GM19455 (cell line): ENCODE results near the gene PIK3IP1.

Source experiments
- ATAC-seq: cut with Tn5 transposase; IDR thresholded peaks from one replicate; pipeline ENCODE4 v1.9.1; 2021; ENCODE audit not compliant: unreplicated experiment

Gene PIK3IP1

GRCh38 chr22:31279821-31280505 is 12.3 kb downstream of the PIK3IP1 start:
- no peak for ATAC-seq

GRCh38 chr22:31279327-31279669 is 13.0 kb downstream of the PIK3IP1 start:
- no peak for ATAC-seq

DNA sequence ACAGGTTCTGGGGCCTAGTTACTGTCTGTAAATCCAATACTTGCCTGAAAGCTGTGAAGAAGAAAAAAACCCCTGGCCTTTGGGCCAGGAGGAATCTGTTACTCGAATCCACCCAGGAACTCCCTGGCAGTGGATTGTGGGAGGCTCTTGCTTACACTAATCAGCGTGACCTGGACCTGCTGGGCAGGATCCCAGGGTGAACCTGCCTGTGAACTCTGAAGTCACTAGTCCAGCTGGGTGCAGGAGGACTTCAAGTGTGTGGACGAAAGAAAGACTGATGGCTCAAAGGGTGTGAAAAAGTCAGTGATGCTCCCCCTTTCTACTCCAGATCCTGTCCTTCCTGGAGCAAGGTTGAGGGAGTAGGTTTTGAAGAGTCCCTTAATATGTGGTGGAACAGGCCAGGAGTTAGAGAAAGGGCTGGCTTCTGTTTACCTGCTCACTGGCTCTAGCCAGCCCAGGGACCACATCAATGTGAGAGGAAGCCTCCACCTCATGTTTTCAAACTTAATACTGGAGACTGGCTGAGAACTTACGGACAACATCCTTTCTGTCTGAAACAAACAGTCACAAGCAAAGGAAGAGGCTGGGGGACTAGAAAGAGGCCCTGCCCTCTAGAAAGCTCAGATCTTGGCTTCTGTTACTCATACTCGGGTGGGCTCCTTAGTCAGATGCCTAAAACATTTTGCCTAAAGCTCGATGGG is 13.5 kb downstream of the PIK3IP1 start:
- no peak for ATAC-seq

GRCh38 chr22:31278151-31278621 is 14.1 kb downstream of the PIK3IP1 start:
- no peak for ATAC-seq

DNA sequence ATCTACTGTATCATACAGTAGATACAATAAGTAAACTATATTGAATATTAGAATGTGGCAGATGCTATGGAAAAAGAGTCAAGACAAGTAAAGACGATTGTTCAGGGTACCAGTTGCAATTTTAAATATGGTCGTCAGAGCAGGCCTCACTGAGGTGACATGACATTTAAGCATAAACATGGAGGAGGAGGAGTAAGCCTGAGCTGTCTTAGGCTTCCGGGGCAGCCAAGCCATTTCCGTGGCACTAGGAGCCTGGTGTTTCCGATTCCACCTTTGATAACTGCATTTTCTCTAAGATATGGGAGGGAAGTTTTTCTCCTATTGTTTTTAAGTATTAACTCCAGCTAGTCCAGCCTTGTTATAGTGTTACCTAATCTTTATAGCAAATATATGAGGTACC is 14.5 kb downstream of the PIK3IP1 start:
- ATAC-seq: no peak

DNA sequence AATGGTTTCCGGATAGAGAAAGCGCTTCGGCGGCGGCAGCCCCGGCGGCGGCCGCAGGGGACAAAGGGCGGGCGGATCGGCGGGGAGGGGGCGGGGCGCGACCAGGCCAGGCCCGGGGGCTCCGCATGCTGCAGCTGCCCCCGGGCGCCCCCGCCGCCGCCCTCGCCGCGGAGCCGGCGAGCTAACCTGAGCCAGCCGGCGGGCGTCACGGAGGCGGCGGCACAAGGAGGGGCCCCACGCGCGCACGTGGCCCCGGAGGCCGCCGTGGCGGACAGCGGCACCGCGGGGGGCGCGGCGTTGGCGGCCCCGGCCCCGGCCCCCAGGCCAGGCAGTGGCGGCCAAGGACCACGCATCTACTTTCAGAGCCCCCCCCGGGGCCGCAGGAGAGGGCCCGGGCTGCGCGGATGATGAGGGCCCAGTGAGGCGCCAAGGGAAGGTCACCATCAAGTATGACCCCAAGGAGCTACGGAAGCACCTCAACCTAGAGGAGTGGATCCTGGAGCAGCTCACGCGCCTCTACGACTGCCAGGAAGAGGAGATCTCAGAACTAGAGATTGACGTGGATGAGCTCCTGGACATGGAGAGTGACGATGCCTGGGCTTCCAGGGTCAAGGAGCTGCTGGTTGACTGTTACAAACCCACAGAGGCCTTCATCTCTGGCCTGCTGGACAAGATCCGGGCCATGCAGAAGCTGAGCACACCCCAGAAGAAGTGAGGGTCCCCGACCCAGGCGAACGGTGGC is 15.7 kb downstream of the PIK3IP1 start:
- ATAC-seq: no peak

GRCh38 chr22:31275576-31275975 is 16.7 kb downstream of the PIK3IP1 start:
- no peak for ATAC-seq

GRCh38 chr22:31275018-31275417 is 17.3 kb downstream of the PIK3IP1 start:
- no peak for ATAC-seq

DNA sequence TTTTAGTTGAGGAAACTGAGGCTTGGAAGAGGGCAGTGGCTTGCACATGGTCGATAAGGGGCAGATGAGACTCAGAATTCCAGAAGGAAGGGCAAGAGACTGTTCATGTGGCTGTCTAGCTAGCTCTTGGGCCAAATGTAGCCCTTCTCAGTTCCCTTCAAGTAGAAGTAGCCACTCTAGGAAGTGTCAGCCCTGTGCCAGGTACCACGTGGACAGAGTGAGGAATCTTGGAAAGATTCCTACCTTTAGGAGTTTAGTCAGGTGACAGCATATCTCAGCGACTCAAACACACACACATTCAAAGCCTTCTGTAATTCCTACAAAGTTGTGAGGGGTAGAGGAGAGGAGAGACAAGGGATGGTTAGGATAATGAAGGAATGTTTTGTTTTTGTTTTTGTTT is 18.3 kb downstream of the PIK3IP1 start:
- no peak for ATAC-seq

GRCh38 chr22:31272522-31273446 is 19.5 kb downstream of the PIK3IP1 start:
- no peak for ATAC-seq

- no peak for ATAC-seq
These were observed 20.8 kb downstream of the PIK3IP1 start for GRCh38 chr22:31271485-31271884.

- no peak for ATAC-seq
These were observed 21.3 kb downstream of the PIK3IP1 start for GRCh38 chr22:31271026-31271425.

GRCh38 chr22:31269892-31270579 is 22.3 kb downstream of the PIK3IP1 start:
- no peak for ATAC-seq

DNA sequence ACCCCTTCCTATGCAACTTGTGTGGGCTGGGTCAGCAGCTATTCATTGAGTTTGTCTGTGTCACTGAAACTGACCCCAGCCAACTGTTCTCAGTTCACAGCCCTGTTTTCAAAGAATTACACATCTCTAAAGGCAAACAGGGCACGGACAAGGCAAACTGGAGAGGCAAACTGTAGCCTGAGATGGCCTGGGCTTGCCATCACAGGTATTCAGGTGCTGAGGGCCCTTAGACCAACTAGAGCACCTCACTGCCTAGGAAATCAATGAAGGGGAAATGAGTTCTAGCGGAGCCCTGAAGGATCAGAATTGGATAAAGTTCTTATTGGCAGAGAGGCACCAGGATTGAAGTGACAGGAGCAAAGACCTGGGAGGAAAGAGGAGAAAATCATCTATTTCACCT is 24.0 kb downstream of the PIK3IP1 start:
- ATAC-seq: no peak

GRCh38 chr22:31263896-31264640 is 28.2 kb downstream of the PIK3IP1 start:
- ATAC-seq: no peak

DNA sequence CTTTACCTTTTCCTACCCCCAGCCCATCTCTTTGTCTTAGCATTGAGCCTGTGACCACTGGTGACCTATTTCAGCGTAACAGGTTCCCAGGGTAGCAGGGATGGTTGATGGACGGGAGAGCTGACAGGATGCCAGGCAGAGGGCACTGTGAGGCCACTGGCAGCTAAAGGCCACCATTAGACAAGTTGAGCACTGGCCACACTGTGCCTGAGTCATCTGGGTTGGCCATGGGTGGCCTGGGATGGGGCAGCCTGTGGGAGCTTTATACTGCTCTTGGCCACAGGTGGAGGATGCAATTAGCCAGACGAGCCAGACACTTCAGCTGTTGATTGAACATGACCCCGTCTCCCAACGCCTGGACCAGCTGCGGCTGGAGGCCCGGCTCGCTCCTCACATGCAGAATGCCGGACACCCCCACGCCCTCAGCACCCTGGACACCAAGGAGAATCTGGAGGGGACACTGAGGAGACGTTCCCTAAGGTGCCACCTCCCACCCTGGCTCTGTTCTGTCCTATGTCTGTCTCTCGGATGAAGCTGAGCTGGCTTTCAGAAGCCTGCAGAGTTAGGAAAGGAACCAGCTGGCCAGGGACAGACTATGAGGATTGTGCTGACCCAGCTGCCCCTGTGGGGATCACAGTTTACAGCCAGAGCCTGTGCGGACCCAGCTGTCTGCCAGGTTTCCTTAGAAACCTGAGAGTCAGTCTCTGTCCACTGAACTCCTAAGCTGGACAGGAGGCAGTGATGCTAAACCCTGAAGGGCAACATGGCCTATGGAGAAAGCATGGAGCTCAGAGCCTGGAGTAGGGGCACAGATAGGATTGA is 29.8 kb downstream of the PIK3IP1 start:
- no peak for ATAC-seq

DNA sequence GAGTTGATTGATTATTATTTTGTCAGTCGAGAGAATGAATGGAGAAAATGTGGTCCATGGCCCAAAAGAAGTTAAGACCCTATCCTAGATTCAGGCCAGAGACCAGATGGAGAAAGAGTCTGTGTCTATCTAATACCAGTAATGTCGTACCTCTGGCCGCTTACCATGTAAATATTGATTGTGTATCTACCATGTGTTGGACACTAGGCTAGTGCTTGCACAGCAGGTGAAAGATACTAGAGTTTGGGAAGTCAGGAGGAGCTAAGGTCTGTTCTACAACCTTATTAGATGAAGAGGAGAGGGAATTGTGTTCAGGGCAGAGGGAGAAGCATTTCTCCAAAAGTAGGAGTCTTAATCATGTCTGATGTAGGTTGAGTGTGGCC is 31.8 kb downstream of the PIK3IP1 start:
- no peak for ATAC-seq

DNA sequence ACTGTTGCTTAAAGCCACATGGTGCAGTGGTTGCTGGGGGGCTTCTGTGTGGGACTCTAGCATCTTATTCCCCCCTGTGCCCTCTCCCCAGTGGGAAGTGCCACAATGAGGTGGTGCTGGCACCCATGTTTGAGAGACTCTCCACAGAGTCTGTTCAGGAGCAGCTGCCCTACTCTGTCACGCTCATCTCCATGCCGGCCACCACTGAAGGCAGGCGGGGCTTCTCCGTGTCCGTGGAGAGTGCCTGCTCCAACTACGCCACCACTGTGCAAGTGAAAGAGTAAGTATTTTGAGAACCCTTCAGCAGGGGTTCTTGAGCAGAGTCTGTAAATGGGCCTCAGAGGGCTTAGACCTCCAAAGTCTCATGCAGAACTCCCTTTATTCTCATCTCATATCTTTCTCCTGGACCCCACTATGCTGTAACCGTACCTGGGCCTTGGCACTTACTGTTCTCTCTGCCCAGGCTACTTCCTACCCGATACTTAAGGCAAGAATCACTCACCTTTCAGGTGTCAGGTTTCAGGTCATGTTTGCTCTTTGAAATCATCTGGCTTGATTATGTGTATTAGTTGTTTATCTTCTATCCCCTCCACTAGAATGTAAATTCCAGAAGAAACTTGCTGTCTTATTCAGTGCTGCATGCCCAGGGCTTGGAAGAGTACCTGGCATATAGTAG is 32.4 kb downstream of the PIK3IP1 start:
- no peak for ATAC-seq
